Tibial nerve (tissue), 3 donors: ENCODE data around the gene MED12.

Experiments used
- POLR2A ChIP-seq, 2 donors: fragments of 450-650 bp; IDR thresholded peaks; one replicate each; pipeline ENCODE4 v1.6.1; 2017; ENCODE audit warnings: antibody characterized with exemption in 2 of 2, mild to moderate bottlenecking in 2 of 2, moderate library complexity in 2 of 2
- TF ChIP-seq, protein P1 (sequence below), 5 experiments: fragments of 200-600 bp in 3 of 5; fragments of 450-650 bp in 2 of 5; sonication (generic) in 3 of 5; IDR thresholded peaks; one replicate each; pipeline ENCODE4 v1.5.1; 2016 to 2019; ENCODE audit warnings: antibody characterized with exemption in 5 of 5, mild to moderate bottlenecking in 3 of 5, moderate library complexity in 2 of 5

DNA sequence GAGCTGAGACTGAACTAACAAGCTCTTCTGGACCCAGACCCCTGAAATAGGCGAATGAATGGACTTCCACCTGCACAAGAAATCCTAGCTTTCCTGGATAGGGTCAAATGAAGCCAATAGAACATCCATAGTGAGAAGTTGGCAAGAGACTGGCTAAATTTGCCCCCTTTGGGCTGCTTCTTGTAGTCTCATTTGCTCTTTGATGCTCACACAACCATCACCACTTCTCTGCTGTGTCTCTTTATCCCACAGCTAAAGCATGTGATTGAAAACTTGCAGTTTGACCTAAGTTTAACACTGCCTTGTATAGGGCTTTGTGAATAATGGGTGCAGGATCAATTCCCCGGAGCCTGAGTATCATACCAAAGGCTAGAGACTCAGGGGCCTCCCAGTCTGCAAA, 64.5 kb downstream of the MED12 start:
- TF ChIP-seq, protein P1, sequence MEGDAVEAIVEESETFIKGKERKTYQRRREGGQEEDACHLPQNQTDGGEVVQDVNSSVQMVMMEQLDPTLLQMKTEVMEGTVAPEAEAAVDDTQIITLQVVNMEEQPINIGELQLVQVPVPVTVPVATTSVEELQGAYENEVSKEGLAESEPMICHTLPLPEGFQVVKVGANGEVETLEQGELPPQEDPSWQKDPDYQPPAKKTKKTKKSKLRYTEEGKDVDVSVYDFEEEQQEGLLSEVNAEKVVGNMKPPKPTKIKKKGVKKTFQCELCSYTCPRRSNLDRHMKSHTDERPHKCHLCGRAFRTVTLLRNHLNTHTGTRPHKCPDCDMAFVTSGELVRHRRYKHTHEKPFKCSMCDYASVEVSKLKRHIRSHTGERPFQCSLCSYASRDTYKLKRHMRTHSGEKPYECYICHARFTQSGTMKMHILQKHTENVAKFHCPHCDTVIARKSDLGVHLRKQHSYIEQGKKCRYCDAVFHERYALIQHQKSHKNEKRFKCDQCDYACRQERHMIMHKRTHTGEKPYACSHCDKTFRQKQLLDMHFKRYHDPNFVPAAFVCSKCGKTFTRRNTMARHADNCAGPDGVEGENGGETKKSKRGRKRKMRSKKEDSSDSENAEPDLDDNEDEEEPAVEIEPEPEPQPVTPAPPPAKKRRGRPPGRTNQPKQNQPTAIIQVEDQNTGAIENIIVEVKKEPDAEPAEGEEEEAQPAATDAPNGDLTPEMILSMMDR (IDR thresholded peaks at IDR 0.05), result no peak
- TF ChIP-seq POLR2A (IDR thresholded peaks at IDR 0.05), result no peak
